Esophagus muscularis mucosa (tissue), 4 donors: ENCODE measurements around the gene RPL18.

Experiments
- EP300 ChIP-seq: sonication (generic); formaldehyde crosslinking; IDR thresholded peaks from one replicate; pipeline ENCODE4 v1.6.1; 2017; ENCODE audit warnings: antibody characterized with exemption
- POLR2A ChIP-seq: fragments of 450-650 bp; IDR thresholded peaks from one replicate; pipeline ENCODE4 v1.6.1; 2017; ENCODE audit warnings: antibody characterized with exemption, moderate library complexity, mild to moderate bottlenecking, low read depth
- POLR2AphosphoS5 ChIP-seq, 2 donors: sonication (generic); formaldehyde crosslinking; IDR thresholded peaks; one replicate each; pipeline ENCODE4 v1.6.1; 2017; ENCODE audit warnings: antibody characterized with exemption in 2 of 2
- TF ChIP-seq, protein P1 (sequence below), 3 experiments: fragments of 200-600 bp in 2 of 3; fragments of 450-650 bp in 1 of 3; sonication (generic) in 2 of 3; IDR thresholded peaks; one replicate each; pipeline ENCODE4 v1.5.1; 2017 to 2019; ENCODE audit warnings: antibody characterized with exemption in 3 of 3, mild to moderate bottlenecking in 2 of 3, moderate library complexity in 1 of 3

- TF ChIP-seq, protein P1, sequence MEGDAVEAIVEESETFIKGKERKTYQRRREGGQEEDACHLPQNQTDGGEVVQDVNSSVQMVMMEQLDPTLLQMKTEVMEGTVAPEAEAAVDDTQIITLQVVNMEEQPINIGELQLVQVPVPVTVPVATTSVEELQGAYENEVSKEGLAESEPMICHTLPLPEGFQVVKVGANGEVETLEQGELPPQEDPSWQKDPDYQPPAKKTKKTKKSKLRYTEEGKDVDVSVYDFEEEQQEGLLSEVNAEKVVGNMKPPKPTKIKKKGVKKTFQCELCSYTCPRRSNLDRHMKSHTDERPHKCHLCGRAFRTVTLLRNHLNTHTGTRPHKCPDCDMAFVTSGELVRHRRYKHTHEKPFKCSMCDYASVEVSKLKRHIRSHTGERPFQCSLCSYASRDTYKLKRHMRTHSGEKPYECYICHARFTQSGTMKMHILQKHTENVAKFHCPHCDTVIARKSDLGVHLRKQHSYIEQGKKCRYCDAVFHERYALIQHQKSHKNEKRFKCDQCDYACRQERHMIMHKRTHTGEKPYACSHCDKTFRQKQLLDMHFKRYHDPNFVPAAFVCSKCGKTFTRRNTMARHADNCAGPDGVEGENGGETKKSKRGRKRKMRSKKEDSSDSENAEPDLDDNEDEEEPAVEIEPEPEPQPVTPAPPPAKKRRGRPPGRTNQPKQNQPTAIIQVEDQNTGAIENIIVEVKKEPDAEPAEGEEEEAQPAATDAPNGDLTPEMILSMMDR (IDR thresholded peaks at IDR 0.05), result no peak
- TF ChIP-seq POLR2A, result no peak
- TF ChIP-seq EP300, result no peak
- no peak for TF ChIP-seq POLR2AphosphoS5 (IDR thresholded peaks at IDR 0.05)
Measured at GRCh38 chr19:48578891-48579290, 40.1 kb downstream of the RPL18 start.
